CD4-positive, alpha-beta T cell treated with Interleukin-6 for 4 hours (primary cell): ENCODE data around the gene CD164L2.
"Not testable (repeated sequence)": the region's sequence is repeated elsewhere in the genome, so short reads cannot be mapped to it uniquely, and the experiment has no call there.

Experiments
- DNase-seq: peaks from one replicate; pipeline ENCODE4 v3.0.0-alpha.2; 2020; ENCODE audit warnings: mixed read lengths

Gene CD164L2

GRCh38 chr1:27403931-27404330 lies 20.8 kb upstream of the CD164L2 start:
- no peak for DNase-seq

- DNase-seq: peak; percentile 47
Observed at GRCh38 chr1:27403065-27403726, 20.1 kb upstream of the CD164L2 start.

GRCh38 chr1:27402349-27402754 lies 19.2 kb upstream of the CD164L2 start:
- peak; percentile 50 for DNase-seq

- no peak for DNase-seq
Observed at GRCh38 chr1:27400963-27401341, 17.8 kb upstream of the CD164L2 start.

DNA sequence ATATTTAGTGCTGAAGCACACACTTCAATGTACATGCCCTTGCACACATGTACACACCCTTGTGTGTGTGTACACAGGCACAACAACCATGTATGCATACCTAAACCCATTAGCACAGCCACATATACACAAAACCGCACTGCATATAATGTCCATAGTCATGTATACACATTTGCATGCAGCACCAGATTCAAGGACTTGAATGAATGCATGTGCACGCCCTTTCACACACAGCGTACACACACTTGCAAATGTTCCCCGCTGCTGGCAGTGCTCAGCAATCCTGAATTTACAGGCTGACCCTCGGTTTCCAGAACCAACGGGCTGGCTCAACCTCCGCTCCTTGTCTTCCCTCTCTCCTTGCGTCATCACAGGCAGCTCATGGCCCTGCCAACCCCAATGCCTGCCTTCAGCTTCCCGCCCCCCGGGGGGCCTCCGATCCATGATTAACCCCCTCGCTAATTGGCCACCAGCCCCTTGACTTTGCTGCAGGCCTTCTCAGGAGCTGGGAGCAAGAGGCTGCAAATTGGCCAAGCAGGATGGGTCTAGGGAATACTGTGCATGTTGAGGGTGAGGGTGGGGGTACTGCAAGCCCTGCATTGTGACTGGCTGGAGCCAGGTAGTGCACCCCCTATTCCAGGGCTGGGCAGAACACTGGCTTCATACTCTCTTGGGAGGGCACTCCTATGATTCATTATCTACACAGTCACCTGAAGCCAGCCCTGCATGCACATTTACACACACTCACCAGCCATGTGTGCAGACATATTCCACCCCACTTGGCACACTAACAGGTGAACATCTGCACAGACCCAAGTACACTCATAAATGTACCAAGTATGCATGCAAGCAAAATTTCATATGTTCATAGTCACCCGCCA lies 17.2 kb upstream of the CD164L2 start:
- no peak for DNase-seq

- DNase-seq: no peak
Observed at GRCh38 chr1:27399251-27400025, 16.3 kb upstream of the CD164L2 start.

- DNase-seq: no peak
Observed at GRCh38 chr1:27398405-27399149, 15.4 kb upstream of the CD164L2 start.

DNA sequence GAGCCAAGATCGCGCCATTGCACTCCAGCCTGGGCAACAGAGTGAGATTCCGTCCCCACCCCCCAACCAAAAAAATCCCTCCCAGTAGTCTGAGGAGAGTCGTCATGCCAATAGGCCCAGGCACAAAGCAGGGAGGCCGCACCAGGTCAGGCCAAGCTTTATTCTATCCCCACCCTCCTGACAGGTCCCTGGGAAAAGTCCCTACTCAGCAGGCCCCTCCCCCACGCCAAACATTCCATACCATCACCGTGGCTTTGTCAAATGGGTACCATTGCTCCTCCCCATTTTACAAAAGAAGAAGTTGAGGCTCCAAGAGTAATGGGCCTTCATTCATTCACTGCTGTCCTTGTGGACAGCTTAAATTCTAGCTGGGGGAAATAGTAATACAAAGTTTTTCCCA lies 14.6 kb upstream of the CD164L2 start:
- DNase-seq: no peak

GRCh38 chr1:27397110-27397509 lies 14.0 kb upstream of the CD164L2 start:
- no peak for DNase-seq

DNA sequence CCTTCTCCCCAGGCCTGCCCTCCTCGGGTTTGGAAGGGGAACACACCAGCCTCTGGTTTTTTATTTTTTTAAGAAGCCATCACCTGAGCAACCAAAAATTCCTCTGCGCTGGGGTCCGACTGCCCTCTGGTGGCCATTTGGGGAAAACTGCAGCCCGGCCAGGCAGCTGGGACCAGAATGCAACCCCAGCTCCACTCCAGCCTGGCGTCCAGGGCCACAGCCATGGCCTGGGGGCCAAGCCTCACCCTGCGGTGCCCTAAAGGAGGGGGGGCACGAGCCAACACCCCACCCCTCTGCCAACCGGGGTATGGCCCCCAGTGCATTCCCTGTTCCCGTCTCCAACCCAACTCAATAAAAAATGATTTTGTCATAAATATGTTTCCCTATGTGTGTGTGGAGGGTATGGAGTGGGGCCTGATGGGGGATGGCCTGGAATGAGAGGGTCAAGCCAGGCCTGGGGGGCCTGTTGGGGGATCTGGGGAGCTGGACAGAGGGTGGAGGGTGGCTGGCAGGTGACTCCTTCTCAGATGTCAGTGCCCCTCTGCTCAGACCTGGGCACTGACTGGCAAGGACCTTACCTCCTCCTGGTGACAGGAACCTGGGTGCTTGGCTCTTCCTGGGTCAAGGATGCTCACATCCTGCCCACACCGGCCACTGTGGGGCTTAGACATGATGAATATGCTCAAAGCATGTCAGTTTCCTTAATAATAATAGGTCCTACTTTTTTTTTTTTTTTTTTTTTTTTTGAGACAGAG lies 12.5 kb upstream of the CD164L2 start:
- peak; percentile 81 for DNase-seq

GRCh38 chr1:27394925-27395324 lies 11.8 kb upstream of the CD164L2 start:
- no peak for DNase-seq

DNA sequence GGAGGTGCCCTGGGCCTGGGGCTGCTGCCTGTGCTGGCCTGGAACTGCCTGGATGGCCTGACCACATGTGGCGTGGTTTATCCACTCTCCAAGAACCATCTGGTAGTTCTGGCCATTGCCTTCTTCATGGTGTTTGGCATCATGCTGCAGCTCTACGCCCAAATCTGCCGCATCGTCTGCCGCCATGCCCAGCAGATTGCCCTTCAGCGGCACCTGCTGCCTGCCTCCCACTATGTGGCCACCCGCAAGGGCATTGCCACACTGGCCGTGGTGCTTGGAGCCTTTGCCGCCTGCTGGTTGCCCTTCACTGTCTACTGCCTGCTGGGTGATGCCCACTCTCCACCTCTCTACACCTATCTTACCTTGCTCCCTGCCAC lies 11.1 kb upstream of the CD164L2 start:
- no peak for DNase-seq

GRCh38 chr1:27393641-27394281 lies 10.6 kb upstream of the CD164L2 start:
- DNase-seq: no peak

DNA sequence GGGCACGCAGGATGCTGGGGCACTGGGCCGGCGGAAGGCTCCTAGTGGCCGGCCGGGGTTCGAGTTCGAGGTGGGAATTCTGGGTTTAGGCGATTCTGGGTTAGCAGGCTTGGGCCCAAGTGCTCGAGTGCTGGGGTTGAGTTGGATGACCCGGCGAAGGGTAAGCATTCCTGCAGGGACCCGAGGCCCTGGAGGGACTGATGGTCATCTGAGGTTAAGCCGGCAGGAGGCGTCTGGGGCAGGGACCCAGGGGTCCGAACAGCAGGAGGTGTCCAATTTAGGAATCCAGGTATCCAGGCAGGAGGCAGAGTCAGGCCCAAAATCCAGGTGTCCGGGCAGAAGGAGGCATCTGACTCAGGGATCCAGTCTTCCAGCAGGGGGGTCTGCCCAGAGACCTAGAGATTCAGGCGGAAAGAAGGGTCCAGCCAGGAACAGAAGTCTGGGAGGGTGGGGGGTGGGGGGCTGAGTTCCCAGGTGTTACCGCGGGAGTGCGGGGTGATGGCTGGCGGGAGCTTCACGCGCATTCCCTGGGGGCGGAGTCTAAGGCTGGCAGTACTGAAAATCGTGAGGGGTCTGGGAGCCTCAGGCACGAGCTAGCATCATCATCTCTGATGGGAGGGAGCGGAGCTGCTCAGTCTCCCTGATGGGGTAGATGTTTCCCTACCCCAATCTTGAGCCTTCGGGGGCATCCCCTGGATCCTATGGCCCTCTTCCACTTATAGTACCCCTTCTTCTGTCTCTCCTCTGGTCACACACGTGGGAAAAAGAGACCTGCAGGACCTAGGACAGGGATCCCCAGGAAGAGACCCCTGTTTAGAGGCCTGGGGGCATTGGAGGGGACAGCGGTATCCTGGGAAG lies 9.9 kb upstream of the CD164L2 start:
- DNase-seq: no peak

GRCh38 chr1:27392096-27392777 lies 9.1 kb upstream of the CD164L2 start, which contains the start of gene GPR3:
Gene GPR3 (plus strand): TSS chr1:27392622. CDS start chr1:27393799, 1,177 bp downstream.
- peak; percentile 95 for DNase-seq

DNA sequence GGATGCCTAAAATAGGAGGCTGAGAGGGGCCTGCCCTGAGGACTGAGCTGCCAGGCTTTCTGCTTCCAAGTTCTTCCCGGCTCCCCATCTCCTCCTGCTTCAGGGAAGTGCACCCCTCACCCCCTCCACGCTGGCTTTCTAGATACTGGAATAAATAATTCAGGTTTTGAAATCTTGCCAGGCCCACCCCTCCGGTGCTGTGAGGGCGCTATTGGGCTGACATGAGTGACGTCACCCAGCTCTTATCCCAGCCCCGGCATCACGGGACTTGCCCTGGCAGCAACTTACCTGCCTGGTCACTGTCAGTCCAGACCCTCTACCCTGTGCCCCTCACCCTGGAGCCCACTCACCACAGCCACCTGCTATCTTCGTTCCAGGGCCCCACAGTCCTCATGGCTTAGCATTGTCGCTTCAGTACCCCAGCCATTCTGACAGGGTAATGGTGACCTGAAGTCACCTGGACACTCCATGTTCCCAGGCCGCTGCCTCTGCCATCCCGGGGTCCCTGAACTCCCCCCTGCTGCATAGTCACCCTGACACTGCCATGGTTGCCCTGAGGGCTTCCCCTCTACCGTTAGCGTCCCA lies 8.5 kb upstream of the CD164L2 start:
- peak; percentile 42 for DNase-seq

- DNase-seq: peak; percentile 83
Observed at GRCh38 chr1:27388337-27389005, 5.3 kb upstream of the CD164L2 start.

DNA sequence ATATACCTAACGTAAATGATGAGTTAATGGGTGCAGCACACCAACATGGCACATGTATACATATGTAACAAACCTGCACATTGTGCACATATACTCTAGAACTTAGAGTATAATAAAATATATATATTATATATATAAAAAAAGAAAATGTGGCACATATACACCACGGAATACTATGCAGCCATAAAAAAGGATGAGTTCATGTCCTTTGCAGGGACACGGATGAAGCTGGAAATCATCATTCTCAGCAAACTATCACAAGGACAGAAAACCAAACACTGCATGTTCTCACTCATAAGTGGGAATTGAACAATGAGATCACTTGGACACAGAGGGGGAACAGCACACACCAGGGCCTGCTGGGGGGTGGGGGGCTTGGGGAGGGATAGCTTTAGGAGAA lies 1.7 kb upstream of the CD164L2 start:
- DNase-seq: not testable (repeated sequence)

GRCh38 chr1:27383661-27384060 lies 528 bp upstream of the CD164L2 start:
- DNase-seq: no peak
